K562 (cell line): ENCODE results near the gene OXLD1. TPM values are rescaled to one million over a fixed set of nuclear protein-coding genes. Genes with fewer than 3 reads are reported as not detected.

ENCODE experiments used
- BRF2 ChIP-seq: IDR thresholded peaks from 3 replicates; pipeline ENCODE4 v1.6.1; 2011; ENCODE audit warnings: borderline replicate concordance, mild to moderate bottlenecking; ENCODE audit not compliant: insufficient read length, insufficient read depth
- CTBP1 ChIP-seq: fragments of 450-650 bp; IDR thresholded peaks from 2 replicates; pipeline ENCODE4 v1.6.1; 2016; ENCODE audit warnings: borderline replicate concordance
- DEAF1 ChIP-seq: fragments of 450-650 bp; formaldehyde crosslinking; IDR thresholded peaks from 2 replicates; pipeline ENCODE4 v1.4.0; 2020; ENCODE audit warnings: mild to moderate bottlenecking, moderate library complexity
- ELF2 ChIP-seq: fragments of 250-450 bp; sonication (Bioruptor Pico); IDR thresholded peaks from 2 replicates; pipeline ENCODE4 v1.5.0; 2021; ENCODE audit warnings: mild to moderate bottlenecking
- FOXP4 ChIP-seq: sonication (generic); formaldehyde crosslinking; IDR thresholded peaks from 2 replicates; pipeline ENCODE4 v1.8.0; 2022; ENCODE audit warnings: mild to moderate bottlenecking, missing genetic modification reagents, borderline replicate concordance
- GATAD2B ChIP-seq: fragments of 450-650 bp; IDR thresholded peaks from 2 replicates; pipeline ENCODE4 v1.6.1; 2017; ENCODE audit warnings: mild to moderate bottlenecking, borderline replicate concordance
- HNRNPK ChIP-seq: fragments of 200-400 bp; formaldehyde crosslinking; IDR thresholded peaks from one replicate; pipeline ENCODE4 v1.6.1; 2018; ENCODE audit warnings: mild to moderate bottlenecking, low read depth, low read length; ENCODE audit not compliant: poor library complexity, severe bottlenecking
- KAT7 ChIP-seq: sonication (generic); formaldehyde crosslinking; IDR thresholded peaks from 2 replicates; pipeline ENCODE4 v1.8.0; 2022; ENCODE audit warnings: missing genetic modification reagents, mild to moderate bottlenecking, borderline replicate concordance
- MNT ChIP-seq, 2 experiments: fragments of 450-650 bp; conservative IDR thresholded peaks; 2 replicates each; pipeline ENCODE4 v1.6.1; 2017; ENCODE audit warnings: mild to moderate bottlenecking in 2 of 2, moderate library complexity in 2 of 2
- NONO ChIP-seq, 2 experiments: fragments of 200-400 bp in 1 of 2; fragments of 450-650 bp in 1 of 2; formaldehyde crosslinking in 1 of 2; IDR thresholded peaks; 2 replicates each; pipeline ENCODE4 v1.6.1; 2017; ENCODE audit warnings: low read depth in 2 of 2, mild to moderate bottlenecking in 2 of 2, moderate library complexity in 2 of 2, low read length in 1 of 2
- NR4A1 ChIP-seq, 2 experiments: fragments of 250-450 bp in 1 of 2; fragments of 450-650 bp in 1 of 2; sonication (Bioruptor Pico) in 1 of 2; IDR thresholded peaks; 2 replicates each; pipeline versions ENCODE4 v1.4.0 to v1.6.1; 2016 to 2020; ENCODE audit warnings: mild to moderate bottlenecking in 2 of 2, missing compliant biosample characterization in 1 of 2, missing genetic modification characterization in 1 of 2, moderate library complexity in 1 of 2
- RB1 ChIP-seq: fragments of 450-650 bp; IDR thresholded peaks from 2 replicates; pipeline ENCODE4 v1.6.1; 2017; ENCODE audit warnings: low read depth, mild to moderate bottlenecking
- TBL1XR1 ChIP-seq, 2 experiments: IDR thresholded peaks; 2 replicates each; pipeline ENCODE4 v1.6.1; 2012; ENCODE audit warnings: improper control_type of control experiment in 2 of 2, low read length in 2 of 2, mild to moderate bottlenecking in 1 of 2
- TCF3 ChIP-seq: sonication (generic); formaldehyde crosslinking; IDR thresholded peaks from 2 replicates; pipeline ENCODE4 v1.4.0; 2020; ENCODE audit warnings: mild to moderate bottlenecking, missing genetic modification reagents
- VEZF1 ChIP-seq: fragments of 200-800 bp; sonication (Bioruptor generic); IDR thresholded peaks from 2 replicates; pipeline ENCODE4 v1.6.1; 2017; ENCODE audit warnings: missing genetic modification characterization, missing compliant biosample characterization
- ZC3H11A ChIP-seq: IDR thresholded peaks from 2 replicates; pipeline ENCODE4 v1.6.1; 2012; ENCODE audit warnings: low read depth, low read length, improper control_type of control experiment
- ZNF263 ChIP-seq: sonication (generic); formaldehyde crosslinking; IDR thresholded peaks from 2 replicates; pipeline ENCODE4 v1.8.0; 2022; ENCODE audit warnings: mild to moderate bottlenecking, missing genetic modification reagents, borderline replicate concordance
- ZNF586 ChIP-seq: fragments of 450-650 bp; formaldehyde crosslinking; conservative IDR thresholded peaks from 2 replicates; pipeline ENCODE4 v1.4.0; 2020; ENCODE audit warnings: mild to moderate bottlenecking, moderate library complexity
- polyA plus RNA-seq, 8 experiments: library from polyadenylated mRNA; depleted of rRNA in 4 of 8; stranded (reverse) in 5 of 8; unstranded in 3 of 8; fragments of >200 nt; fragmentation: Nextera tagmentation in 2 of 8; fragmentation: Illumina TruSeq in 1 of 8; extraction: Ambion mirVana in 2 of 8; extraction: Trizol in 1 of 8; gene quantifications; 2 replicates each; pipeline versions ENCODE4 v1.2.1 to v1.2.3, GENCODE V29; 2011 to 2014; ENCODE audit warnings: inconsistent platforms in 1 of 8, missing spikeins in 1 of 8
- total RNA-seq, 7 experiments: library from RNA; depleted of rRNA in 6 of 7; stranded (reverse); fragments of >200 nt in 6 of 7; fragmentation: Illumina TruSeq in 2 of 7; extraction: Trizol in 2 of 7; gene quantifications; 2 replicates each; pipeline versions ENCODE4 v1.2.1 to v1.2.3, GENCODE V29; 2011 to 2021; ENCODE audit warnings: low replicate concordance in 1 of 7

OXLD1 gene
- total and polyA plus RNA-seq, 9 of the 15 experiments (the other 6 are each of a cell fraction or from before 2014, with no cell fraction given): 4.4 to 115 (median 29.3) TPM

GRCh38 chr17:81711814-81712467 lies 45.5 kb upstream of the OXLD1 start, which contains the start of gene SLC25A10 (continued):
- TF ChIP-seq GATAD2B (peak; percentile 94; the same call in 1 of the 2 replicates), ZNF263 (CRISPR knock-in tag) (peak; percentile 73), CTBP1 (peak; percentile 71), RB1 (peak; percentile 90), TBL1XR1 (IDR thresholded peaks at IDR 0.05; ENCODE audit: low read length in 2 of 2) (peak in 1 of 2 experiments; percentile 23; a peak in 1 of 4 replicates), ELF2 (peak; percentile 23; the same call in 1 of the 2 replicates), KAT7 (CRISPR knock-in tag) (peak; percentile 81; the same call in 1 of the 2 replicates), VEZF1 (peak; percentile 49), HNRNPK (peak; percentile 15), DEAF1 (CRISPR knock-in tag) (no peak), NR4A1 (CRISPR knock-in tag; IDR thresholded peaks at IDR 0.05) (0 out of 2 replicates have a peak, but pooled peaks have one; percentile 57), NR4A1 (tag; IDR thresholded peaks at IDR 0.05) (no peak), TCF3 (CRISPR knock-in tag) (peak; percentile 15; the same call in 1 of the 2 replicates), MNT (conservative IDR thresholded peaks at IDR 0.05) (peak; percentile 94 to 96), FOXP4 (CRISPR knock-in tag) (peak; percentile 87; the same call in 1 of the 2 replicates), ZC3H11A (no peak), ZNF586 (CRISPR knock-in tag) (no peak), NONO (IDR thresholded peaks at IDR 0.05; ENCODE audit: low read depth in 2 of 2, low read length in 1 of 2) (peak in 1 of 2 experiments; percentile 88; a peak in 2 of 4 replicates), BRF2 (no peak)
